SK-MEL-5 (cell line): Measurements from ENCODE around the gene PIP4P1. TPM values are rescaled to one million over a fixed set of nuclear protein-coding genes. Genes with fewer than 3 reads are reported as not detected.

ENCODE experiments used
- DNase-seq: peaks from one replicate; pipeline ENCODE4 v3.0.0-alpha.2; 2016; ENCODE audit warnings: low read depth, low spot score
- in situ Hi-C: cut with HindIII; loops from 2 replicates; pipeline ENCODE4 v1.10.0; 2016; ENCODE audit warnings: low sequenced_read_pairs, high pct_unique_total_duplicates, low pct_unique_long_range_greater_than_20kb
- total RNA-seq: library from RNA; depleted of rRNA; stranded (reverse); fragments of >200 nt; shearing (Covaris generic); gene quantifications from 2 replicates; pipeline ENCODE4 v1.2.3, GENCODE V29; 2014

The PIP4P1 gene
- total RNA-seq, 1 experiment from 2014 or later: 22.9 TPM

GRCh38 chr14:20485900-20486299, 24.7 kb upstream of the PIP4P1 start:
- no peak for DNase-seq
- in situ Hi-C loops: no loop called here

- DNase-seq: no peak
- in situ Hi-C loops: no loop called here
These were observed 21.1 kb upstream of the PIP4P1 start for GRCh38 chr14:20482382-20482781.

GRCh38 chr14:20478894-20479293, 17.7 kb upstream of the PIP4P1 start:
- DNase-seq: no peak
- in situ Hi-C loops: no loop called here

GRCh38 chr14:20477211-20477876, 16.1 kb upstream of the PIP4P1 start:
- peak; percentile 20 for DNase-seq
- in situ Hi-C loops: no loop called here

GRCh38 chr14:20476776-20477175, 15.5 kb upstream of the PIP4P1 start:
- no peak for DNase-seq
- in situ Hi-C loops: no loop called here

GRCh38 chr14:20472536-20473169, 11.4 kb upstream of the PIP4P1 start:
- in situ Hi-C loops: no loop called here
- no peak for DNase-seq

- DNase-seq: no peak
- in situ Hi-C loops: no loop called here
These were observed 9.3 kb upstream of the PIP4P1 start for GRCh38 chr14:20470603-20470901.

- peak; percentile 19 for DNase-seq
- in situ Hi-C loops: no loop called here
These were observed 8.8 kb upstream of the PIP4P1 start for GRCh38 chr14:20469890-20470602.

GRCh38 chr14:20469242-20469889, 8.1 kb upstream of the PIP4P1 start, which contains the start of gene PNP:
PNP (plus strand) TSS chr14:20469406; CDS start chr14:20469525, 119 bp downstream.
- in situ Hi-C loops: no loop called here

GRCh38 chr14:20468764-20469241, 7.6 kb upstream of the PIP4P1 start:
- DNase-seq: no peak
- in situ Hi-C loops: no loop called here

More at GRCh38 chr14:20469242-20469889, 8.1 kb upstream of the PIP4P1 start, which contains the start of gene PNP:
- peak; percentile 82 for DNase-seq

- no peak for DNase-seq
- in situ Hi-C loops: no loop called here
These were observed 593 bp downstream of the PIP4P1 start for GRCh38 chr14:20460458-20461224.

- DNase-seq: no peak
- in situ Hi-C loops: no loop called here
These were observed 3.0 kb downstream of the PIP4P1 start for GRCh38 chr14:20458031-20458789.

GRCh38 chr14:20456971-20457370, 4.3 kb downstream of the PIP4P1 start:
- in situ Hi-C loops: no loop called here

GRCh38 chr14:20455355-20456300, 5.6 kb downstream of the PIP4P1 start:
- in situ Hi-C loops: no loop called here
- no peak for DNase-seq

More at GRCh38 chr14:20456971-20457370, 4.3 kb downstream of the PIP4P1 start:
- no peak for DNase-seq

- in situ Hi-C loops: no loop called here
- DNase-seq: peak; percentile 98
These were observed 6.5 kb downstream of the PIP4P1 start, which contains the start of the genes APEX1 and OSGEP for GRCh38 chr14:20454516-20455354. APEX1 (plus strand) TSS chr14:20455226; CDS start chr14:20455646, 420 bp downstream. OSGEP (minus strand) TSS chr14:20454812; CDS start chr14:20454683, 129 bp downstream.
